Measurements from ENCODE around the gene CNTNAP1. TPM values are rescaled to one million over a fixed set of nuclear protein-coding genes. Genes with fewer than 3 reads are reported as not detected.

The CNTNAP1 gene
- total RNA-seq, 2 experiments from 2014 or later, result 2.9 to 3.8 TPM

DNA sequence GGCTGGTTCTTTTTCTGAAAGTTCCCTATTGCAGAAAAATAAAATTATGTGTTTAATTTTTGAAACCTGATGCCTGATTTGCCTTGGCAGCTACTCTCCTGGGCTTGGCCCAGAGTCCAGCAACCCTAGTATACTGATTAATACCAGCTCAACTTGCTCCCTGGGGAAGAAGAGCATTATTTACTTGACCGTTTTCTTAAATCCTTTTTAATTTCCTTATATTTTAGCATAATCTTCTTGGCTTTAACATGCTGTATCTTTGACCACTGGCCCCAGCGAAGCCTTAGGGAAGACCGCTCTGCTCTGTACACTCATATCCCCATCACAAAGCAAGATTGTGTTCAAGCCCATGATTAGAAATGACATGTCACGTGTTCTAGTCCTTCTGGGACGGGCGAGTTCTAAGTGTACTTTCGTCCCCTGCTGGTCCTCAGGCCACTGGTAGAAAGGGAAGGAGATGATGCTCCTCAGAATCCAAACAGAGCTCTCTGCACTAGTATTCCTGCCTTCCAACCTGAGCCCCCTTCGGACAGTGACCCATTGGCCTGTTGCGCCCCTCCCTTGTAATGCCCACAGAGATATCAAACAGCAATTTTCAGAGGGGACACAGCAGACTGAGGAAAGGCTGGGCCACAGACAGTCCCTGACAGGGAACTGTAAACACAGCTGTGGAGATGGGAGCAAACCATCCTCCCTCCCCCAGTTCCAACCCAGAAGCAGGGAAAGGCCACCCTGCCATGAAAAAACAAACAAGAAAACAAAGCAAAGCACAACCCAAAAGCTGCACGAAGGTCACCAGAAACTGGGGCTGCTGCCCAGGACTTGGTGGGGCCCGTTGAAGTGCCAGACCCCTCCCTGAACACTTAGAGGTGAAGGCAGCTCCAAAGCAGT lies 66.8 kb downstream of the CNTNAP1 start:
- POLR2A ChIA-PET, result no interaction called here
- CTCF ChIA-PET, result interaction anchor here (1.0 to 1.3 kb wide), 3 partner anchors 11 to 14 kb away, joined by 3 to 4 read pairs (median 3); no protein-coding TSS in a partner anchor

Other genes starting within 250 kb of the CNTNAP1 start
- 1 to 10 TPM; 3.3 to 3.4 TPM for gene ATP6V0A1, start 223.7 kb upstream of the CNTNAP1 start, total RNA-seq
- gene NAGLU, start 146.3 kb upstream of the CNTNAP1 start, total RNA-seq, result 10 to 100 TPM; 15.0 to 17.6 TPM
- under 1 TPM; 0.19 to 0.29 TPM for gene HSD17B1, start 129.6 kb upstream of the CNTNAP1 start, total RNA-seq
- 100 to 1,000 TPM; 118 to 120 TPM for gene COASY, start 120.4 kb upstream of the CNTNAP1 start, total RNA-seq
- 10 to 100 TPM; 59.9 to 66.2 TPM for gene MLX, start 115.4 kb upstream of the CNTNAP1 start, total RNA-seq
- gene PSMC3IP, start 104.8 kb upstream of the CNTNAP1 start, total RNA-seq, result 10 to 100 TPM; 37.0 to 42.1 TPM
- gene RETREG3, start 73.2 kb upstream of the CNTNAP1 start, total RNA-seq, result 10 to 100 TPM; 29.6 to 30.2 TPM
- gene TUBG1, start 72.8 kb upstream of the CNTNAP1 start, total RNA-seq, result 100 to 1,000 TPM; 118 to 123 TPM
- gene TUBG2, start 23.2 kb upstream of the CNTNAP1 start, total RNA-seq, result 10 to 100 TPM; 11.4 to 12.9 TPM
- 1 to 10 TPM; 1.0 to 1.4 TPM for gene PLEKHH3, start 5.5 kb upstream of the CNTNAP1 start, total RNA-seq
- gene CCR10, start 688 bp upstream of the CNTNAP1 start, total RNA-seq, result under 1 TPM; 0.10 to 0.38 TPM
- 10 to 100 TPM; 27.2 to 29.2 TPM for gene EZH1, start 62.5 kb downstream of the CNTNAP1 start, total RNA-seq
- not detected for gene RAMP2, start 78.7 kb downstream of the CNTNAP1 start, total RNA-seq
- gene VPS25, start 90.9 kb downstream of the CNTNAP1 start, total RNA-seq, result 10 to 100 TPM; 95.2 to 96.5 TPM
- gene WNK4, start 98.1 kb downstream of the CNTNAP1 start, total RNA-seq, result under 1 TPM; 0.23 to 0.38 TPM
- gene COA3, start 116.2 kb downstream of the CNTNAP1 start, total RNA-seq, result 10 to 100 TPM; 54.0 to 56.7 TPM
- gene CNTD1, start 116.3 kb downstream of the CNTNAP1 start, total RNA-seq, result not detected
- gene BECN1, start 141.8 kb downstream of the CNTNAP1 start, total RNA-seq, result 10 to 100 TPM; 86.2 to 88.3 TPM
- gene PSME3, start 150.9 kb downstream of the CNTNAP1 start, total RNA-seq, result 100 to 1,000 TPM; 226 to 244 TPM
- gene AOC2, start 162.0 kb downstream of the CNTNAP1 start, total RNA-seq, result 1 to 10 TPM; 2.4 to 2.6 TPM
- gene AOC3, start 168.7 kb downstream of the CNTNAP1 start, total RNA-seq, result 1 to 10 TPM; 1.0 TPM
- gene G6PC1, start 218.3 kb downstream of the CNTNAP1 start, total RNA-seq, result not detected

Data from activated CD8-positive, alpha-beta memory T cell treated with anti-CD3 and anti-CD28 coated beads for 36 hours (primary cell).